B cell (primary cell): ENCODE results near the gene YES1.

Experiments used
- EZH2 ChIP-seq: IDR thresholded peaks from 2 replicates; pipeline ENCODE4 v1.6.1; 2012; ENCODE audit warnings: borderline replicate concordance, low read depth, mild to moderate bottlenecking, moderate library complexity, low read length; ENCODE audit not compliant: insufficient read depth, poor library complexity, severe bottlenecking
- TF ChIP-seq, protein P1 (sequence below): fragments of 200-600 bp; IDR thresholded peaks from one replicate; pipeline ENCODE4 v1.8.0; 2022; ENCODE audit warnings: antibody characterized with exemption, mild to moderate bottlenecking

DNA sequence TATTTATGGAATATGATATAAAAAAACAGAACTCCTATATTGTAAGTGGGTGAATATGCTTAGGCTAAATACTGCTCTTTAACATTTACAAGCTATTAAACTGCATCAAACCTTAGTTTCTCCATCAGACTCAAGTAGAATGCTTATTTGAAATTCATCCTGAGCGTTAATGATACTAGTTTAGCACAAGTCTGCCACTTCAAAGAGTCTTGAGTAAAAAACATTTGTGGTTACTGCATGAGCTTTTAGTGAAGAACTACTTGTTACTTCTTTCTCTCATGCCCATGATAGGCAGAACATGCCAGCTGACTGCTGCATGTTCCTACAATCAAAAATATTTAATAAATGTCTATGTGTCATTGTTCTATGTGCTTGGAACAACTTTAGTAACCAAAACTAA lies 12.1 kb downstream of the YES1 start:
- TF ChIP-seq, protein P1, sequence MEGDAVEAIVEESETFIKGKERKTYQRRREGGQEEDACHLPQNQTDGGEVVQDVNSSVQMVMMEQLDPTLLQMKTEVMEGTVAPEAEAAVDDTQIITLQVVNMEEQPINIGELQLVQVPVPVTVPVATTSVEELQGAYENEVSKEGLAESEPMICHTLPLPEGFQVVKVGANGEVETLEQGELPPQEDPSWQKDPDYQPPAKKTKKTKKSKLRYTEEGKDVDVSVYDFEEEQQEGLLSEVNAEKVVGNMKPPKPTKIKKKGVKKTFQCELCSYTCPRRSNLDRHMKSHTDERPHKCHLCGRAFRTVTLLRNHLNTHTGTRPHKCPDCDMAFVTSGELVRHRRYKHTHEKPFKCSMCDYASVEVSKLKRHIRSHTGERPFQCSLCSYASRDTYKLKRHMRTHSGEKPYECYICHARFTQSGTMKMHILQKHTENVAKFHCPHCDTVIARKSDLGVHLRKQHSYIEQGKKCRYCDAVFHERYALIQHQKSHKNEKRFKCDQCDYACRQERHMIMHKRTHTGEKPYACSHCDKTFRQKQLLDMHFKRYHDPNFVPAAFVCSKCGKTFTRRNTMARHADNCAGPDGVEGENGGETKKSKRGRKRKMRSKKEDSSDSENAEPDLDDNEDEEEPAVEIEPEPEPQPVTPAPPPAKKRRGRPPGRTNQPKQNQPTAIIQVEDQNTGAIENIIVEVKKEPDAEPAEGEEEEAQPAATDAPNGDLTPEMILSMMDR = no peak
- TF ChIP-seq EZH2 = no peak
